Caco-2 (cell line): ENCODE results near the gene TRIO. TPM values are rescaled to one million over a fixed set of nuclear protein-coding genes. Genes with fewer than 3 reads are reported as not detected.

ENCODE experiments used
- BruUV-seq: library from RNA; stranded (reverse); fragments of 400-500 nt; replicated peaks from 2 replicates; lab custom pipeline; 2021; lab: Mats Ljungman, UMichigan
- CTCF ChIA-PET: fragments of 300-600 bp; sonication (Branson Sonifier 250); formaldehyde crosslinking; loops from one replicate; lab custom pipeline; 2022; ENCODE audit warnings: antibody characterized with exemption; lab: Charles Lee
- POLR2A ChIA-PET: fragments of 300-600 bp; sonication (Branson Sonifier 250); formaldehyde crosslinking; loops from one replicate; lab custom pipeline; 2022; ENCODE audit warnings: antibody characterized with exemption; lab: Charles Lee
- DNase-seq, 2 experiments: peaks; one replicate each; pipeline versions ENCODE4 v3.0.0 to v3.0.0-alpha.2; 2020 to 2022
- H3K27me3 ChIP-seq: replicated peaks from 2 replicates; pipeline ENCODE4 v1.6.0; 2011; ENCODE audit warnings: low read length; ENCODE audit not compliant: control insufficient read depth, insufficient read depth
- H3K36me3 ChIP-seq: 2 replicates; pipeline ENCODE4 v1.5.1; 2011; ENCODE audit warnings: low read length; ENCODE audit not compliant: control insufficient read depth, insufficient read depth
- H3K4me1 ChIP-seq: fragments of 250-450 bp; sonication (Bioruptor Pico); 2 replicates; pipeline ENCODE4 v1.5.1; 2020; ENCODE audit warnings: mild to moderate bottlenecking
- H3K4me3 ChIP-seq: 2 replicates; pipeline ENCODE4 v1.5.1; 2011; ENCODE audit warnings: low read depth, mild to moderate bottlenecking, control low read depth, low read length
- H3K9me3 ChIP-seq: fragments of 250-450 bp; sonication (Bioruptor Pico); 2 replicates; pipeline ENCODE4 v1.5.1; 2020; ENCODE audit warnings: mild to moderate bottlenecking, moderate library complexity
- H3K27ac Mint-ChIP-seq: one replicate; pipeline ENCODE4 v1.8.0; 2022; ENCODE audit warnings: mixed read lengths; ENCODE audit not compliant: unreplicated experiment
- H3K27me3 Mint-ChIP-seq: one replicate; pipeline ENCODE4 v1.8.0; 2022; ENCODE audit warnings: mixed read lengths; ENCODE audit not compliant: insufficient read depth, unreplicated experiment
- H3K36me3 Mint-ChIP-seq: one replicate; pipeline ENCODE4 v1.8.0; 2022; ENCODE audit warnings: mild to moderate bottlenecking, mixed read lengths; ENCODE audit not compliant: insufficient read depth, unreplicated experiment
- H3K4me1 Mint-ChIP-seq: one replicate; pipeline ENCODE4 v1.8.0; 2022; ENCODE audit warnings: low read depth, mixed read lengths; ENCODE audit not compliant: unreplicated experiment
- H3K4me3 Mint-ChIP-seq: one replicate; pipeline ENCODE4 v1.8.0; 2022; ENCODE audit warnings: mild to moderate bottlenecking, moderate library complexity, mixed read lengths; ENCODE audit not compliant: unreplicated experiment
- H3K9me3 Mint-ChIP-seq: one replicate; pipeline ENCODE4 v1.8.0; 2022; ENCODE audit warnings: mixed read lengths; ENCODE audit not compliant: unreplicated experiment
- intact Hi-C: fragments of 100-400 bp; cut with micrococcal nuclease; formaldehyde crosslinking; loops from one replicate; pipeline ENCODE4 v1.10.0; 2022; ENCODE audit not compliant: unreplicated experiment
- total RNA-seq: library from RNA; stranded (reverse); gene quantifications from 2 replicates; pipeline ENCODE4 v1.2.3, GENCODE V29; 2022
- TF ChIP-seq, protein P1 (sequence below), 2 experiments: fragments of 200-600 bp in 1 of 2; IDR thresholded peaks; 1 replicate in 1 of 2; 2 replicates in 1 of 2; pipeline versions ENCODE4 v1.5.1 to v1.8.0; 2011 to 2022; ENCODE audit warnings: antibody characterized with exemption in 1 of 2, control low read depth in 1 of 2, inconsistent platforms in 1 of 2, low read depth in 1 of 2, low read length in 1 of 2, mild to moderate bottlenecking in 1 of 2, moderate library complexity in 1 of 2; ENCODE audit not compliant: insufficient read depth in 1 of 2, severe bottlenecking in 1 of 2, unreplicated experiment in 1 of 2

Gene TRIO
- total RNA-seq, 1 experiment from 2014 or later: 92.0 TPM

DNA sequence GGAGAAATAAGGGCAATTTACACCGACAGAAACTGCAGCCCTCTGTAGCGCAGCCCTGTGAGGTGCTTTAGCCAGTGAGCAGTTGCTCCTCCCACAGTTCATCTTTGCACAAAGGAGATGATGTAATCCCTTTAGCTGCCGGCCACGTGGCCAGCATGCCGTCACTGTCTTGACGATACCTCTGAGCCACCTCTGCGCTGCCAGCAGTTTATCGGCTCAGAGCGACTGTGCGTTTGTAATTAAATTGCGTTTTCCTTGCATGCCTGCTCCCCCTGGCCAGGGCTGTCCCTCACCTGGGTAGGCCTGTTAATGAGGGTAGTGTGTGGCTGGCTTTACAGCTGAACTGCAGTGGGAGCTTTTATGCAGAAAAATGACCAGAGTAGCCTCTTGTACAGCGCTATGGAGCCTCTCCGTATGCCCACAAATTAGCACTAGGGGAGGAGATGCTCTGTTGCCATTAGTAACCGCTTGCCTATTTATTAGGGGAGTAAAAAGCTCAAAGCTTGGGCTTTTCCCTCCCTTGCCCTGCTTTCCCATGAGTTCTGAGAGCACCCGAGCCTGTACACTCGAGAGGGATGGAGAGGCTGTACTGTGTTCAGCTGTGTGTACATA, 107.0 kb downstream of the TRIO start:
- ChIA-PET POLR2A (interaction anchor here (0.5 to 1.0 kb wide), 2 partner anchors 14 to 39 kb away, joined by 3 read pairs; no protein-coding TSS in a partner anchor), CTCF (interaction anchor here (1.2 kb wide), 1 partner anchor 20 kb away, joined by 4 read pairs; no protein-coding TSS in a partner anchor)
- BruUV-seq: TSS peak; percentile 94
- Mint-ChIP-seq H3K27ac (peak overlapping the region; percentile 80), H3K9me3 (no peaks in the 10 kb centered on the region), H3K4me3 (peak overlapping the region; percentile 70), H3K36me3 (peaks cover 10% of the 10 kb centered on the region), H3K4me1 (peaks cover 19% of the 10 kb centered on the region), H3K27me3 (no peaks in the 10 kb centered on the region)
- Histone ChIP-seq H3K4me1 (peaks cover 8% of the 10 kb centered on the region; the same call in 1 of the 2 replicates), H3K9me3 (no peaks in the 10 kb centered on the region), H3K4me3 (peak overlapping the region; percentile 31), H3K27me3 (no peaks in the 10 kb centered on the region), H3K36me3 (no peaks in the 10 kb centered on the region)
- TF ChIP-seq, protein P1, sequence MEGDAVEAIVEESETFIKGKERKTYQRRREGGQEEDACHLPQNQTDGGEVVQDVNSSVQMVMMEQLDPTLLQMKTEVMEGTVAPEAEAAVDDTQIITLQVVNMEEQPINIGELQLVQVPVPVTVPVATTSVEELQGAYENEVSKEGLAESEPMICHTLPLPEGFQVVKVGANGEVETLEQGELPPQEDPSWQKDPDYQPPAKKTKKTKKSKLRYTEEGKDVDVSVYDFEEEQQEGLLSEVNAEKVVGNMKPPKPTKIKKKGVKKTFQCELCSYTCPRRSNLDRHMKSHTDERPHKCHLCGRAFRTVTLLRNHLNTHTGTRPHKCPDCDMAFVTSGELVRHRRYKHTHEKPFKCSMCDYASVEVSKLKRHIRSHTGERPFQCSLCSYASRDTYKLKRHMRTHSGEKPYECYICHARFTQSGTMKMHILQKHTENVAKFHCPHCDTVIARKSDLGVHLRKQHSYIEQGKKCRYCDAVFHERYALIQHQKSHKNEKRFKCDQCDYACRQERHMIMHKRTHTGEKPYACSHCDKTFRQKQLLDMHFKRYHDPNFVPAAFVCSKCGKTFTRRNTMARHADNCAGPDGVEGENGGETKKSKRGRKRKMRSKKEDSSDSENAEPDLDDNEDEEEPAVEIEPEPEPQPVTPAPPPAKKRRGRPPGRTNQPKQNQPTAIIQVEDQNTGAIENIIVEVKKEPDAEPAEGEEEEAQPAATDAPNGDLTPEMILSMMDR (IDR thresholded peaks at IDR 0.05; ENCODE audit: insufficient read depth in 1 of 2, low read depth in 1 of 2, low read length in 1 of 2, severe bottlenecking in 1 of 2, unreplicated experiment in 1 of 2): no peak
- intact Hi-C loops: loop anchor here (1.0 kb wide), 2 partner anchors 14 to 107 kb away; partner anchors contain the start of gene TRIO
- DNase-seq: peak; percentile 84 to 87

DNA sequence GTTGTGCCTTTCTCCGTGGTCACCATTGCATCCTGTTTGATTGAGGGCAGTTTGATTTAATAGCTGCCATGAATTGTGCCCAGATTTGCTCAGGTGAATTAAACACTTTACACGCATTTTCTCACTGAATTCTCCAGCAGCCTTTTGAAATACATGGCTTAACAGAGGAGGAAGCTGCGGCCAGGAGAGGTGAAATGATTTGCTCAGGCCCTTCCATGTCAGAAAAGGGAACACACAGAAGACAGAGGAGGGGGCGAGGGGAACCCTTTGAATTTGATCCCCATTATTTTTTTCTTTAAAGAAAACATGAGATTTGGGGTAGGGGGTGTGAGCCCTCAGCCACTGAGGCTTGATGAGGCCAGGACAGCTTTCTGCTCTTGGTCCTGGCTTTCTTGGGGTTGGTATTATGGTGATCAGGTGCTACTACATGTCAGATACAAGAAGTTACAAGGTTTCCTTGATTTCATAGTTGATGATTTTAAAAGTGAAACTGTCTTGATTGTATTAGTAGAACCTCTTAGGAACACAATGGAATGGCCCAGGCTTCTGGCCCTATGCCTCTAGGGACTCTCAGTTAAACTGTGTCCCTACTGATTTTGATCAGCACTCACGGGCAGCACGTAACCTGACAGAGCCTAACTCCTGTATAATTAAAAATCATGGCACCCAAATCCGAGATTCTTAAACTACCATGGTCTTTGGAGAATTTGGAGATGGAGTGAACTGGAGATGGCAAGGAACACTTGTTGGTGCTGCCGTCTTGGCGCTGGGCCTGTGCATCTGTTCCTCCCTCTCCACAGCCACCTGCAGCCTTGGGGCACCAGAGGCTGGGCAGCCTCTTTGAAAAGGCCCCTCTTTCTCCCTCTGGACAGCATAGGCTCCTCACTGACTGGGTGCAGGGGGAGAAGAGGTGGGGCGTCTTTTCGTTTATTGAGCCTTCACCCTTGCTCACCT, 107.9 kb downstream of the TRIO start:
- Mint-ChIP-seq H3K9me3 (no peaks in the 10 kb centered on the region), H3K4me3 (peak overlapping the region; percentile 70), H3K27me3 (no peaks in the 10 kb centered on the region), H3K4me1 (peaks cover 20% of the 10 kb centered on the region), H3K36me3 (peaks cover 11% of the 10 kb centered on the region), H3K27ac (peak overlapping the region; percentile 80)
- CTCF ChIA-PET: interaction anchor here (1.2 kb wide), 1 partner anchor 19 kb away, joined by 4 read pairs; no protein-coding TSS in a partner anchor
- DNase-seq: no peak
- Histone ChIP-seq H3K4me3 (no peak overlapping the region), H3K9me3 (no peaks in the 10 kb centered on the region), H3K27me3 (no peaks in the 10 kb centered on the region), H3K36me3 (no peaks in the 10 kb centered on the region), H3K4me1 (peaks cover 8% of the 10 kb centered on the region; the same call in 1 of the 2 replicates)
- BruUV-seq: no TSS peak
- TF ChIP-seq, protein P1 (IDR thresholded peaks at IDR 0.05; ENCODE audit: insufficient read depth in 1 of 2, low read depth in 1 of 2, low read length in 1 of 2, severe bottlenecking in 1 of 2, unreplicated experiment in 1 of 2): no peak
- intact Hi-C loops: loop anchor here (1.0 kb wide), 2 partner anchors 13 to 108 kb away; partner anchors contain the start of gene TRIO
- POLR2A ChIA-PET: no interaction called here

DNA sequence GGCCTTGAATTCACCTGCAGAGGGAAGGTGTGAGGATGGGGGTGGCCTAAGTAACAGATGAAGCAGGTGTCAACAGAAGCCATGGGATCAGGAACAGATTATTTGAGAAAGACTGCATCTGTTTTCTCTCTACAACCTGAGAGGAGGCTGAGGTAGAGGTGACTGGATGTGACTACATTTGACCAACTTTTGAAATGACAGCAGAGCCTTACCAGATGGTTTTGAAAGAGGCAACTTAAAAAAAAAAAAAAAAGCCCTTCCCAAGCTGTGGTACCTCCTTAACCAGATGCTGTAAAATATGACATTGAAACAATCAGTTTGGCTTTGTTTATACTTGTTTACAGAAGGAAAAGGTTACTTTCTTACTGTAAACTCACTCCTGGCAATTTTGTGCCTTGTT, 108.6 kb downstream of the TRIO start:
- H3K36me3 ChIP-seq: no peaks in the 10 kb centered on the region
- H3K4me3 ChIP-seq: no peak overlapping the region
- H3K9me3 ChIP-seq: no peaks in the 10 kb centered on the region
- BruUV-seq: no TSS peak
- ChIA-PET CTCF (no interaction called here), POLR2A (interaction anchor here (0.6 kb wide), 2 partner anchors 21 to 111 kb away, joined by 3 to 4 read pairs; no protein-coding TSS in a partner anchor)
- DNase-seq: no peak
- H3K4me1 ChIP-seq: peaks cover 8% of the 10 kb centered on the region; the same call in 1 of the 2 replicates
- H3K4me3 Mint-ChIP-seq: no peak overlapping the region
- intact Hi-C loops: no loop called here
- H3K36me3 Mint-ChIP-seq: peaks cover 18% of the 10 kb centered on the region
- no peaks in the 10 kb centered on the region for H3K9me3 Mint-ChIP-seq
- peaks cover 23% of the 10 kb centered on the region for H3K4me1 Mint-ChIP-seq
- peak overlapping the region; percentile 7 for H3K27ac Mint-ChIP-seq
- TF ChIP-seq, protein P1 (IDR thresholded peaks at IDR 0.05; ENCODE audit: insufficient read depth in 1 of 2, low read depth in 1 of 2, low read length in 1 of 2, severe bottlenecking in 1 of 2, unreplicated experiment in 1 of 2): no peak
- no peaks in the 10 kb centered on the region for H3K27me3 ChIP-seq
- H3K27me3 Mint-ChIP-seq: no peaks in the 10 kb centered on the region
